Measurements from ENCODE around the gene TARBP2.
"Not testable (repeated sequence)": the region's sequence is repeated elsewhere in the genome, so short reads cannot be mapped to it uniquely, and the experiment has no call there.

The TARBP2 gene

DNA sequence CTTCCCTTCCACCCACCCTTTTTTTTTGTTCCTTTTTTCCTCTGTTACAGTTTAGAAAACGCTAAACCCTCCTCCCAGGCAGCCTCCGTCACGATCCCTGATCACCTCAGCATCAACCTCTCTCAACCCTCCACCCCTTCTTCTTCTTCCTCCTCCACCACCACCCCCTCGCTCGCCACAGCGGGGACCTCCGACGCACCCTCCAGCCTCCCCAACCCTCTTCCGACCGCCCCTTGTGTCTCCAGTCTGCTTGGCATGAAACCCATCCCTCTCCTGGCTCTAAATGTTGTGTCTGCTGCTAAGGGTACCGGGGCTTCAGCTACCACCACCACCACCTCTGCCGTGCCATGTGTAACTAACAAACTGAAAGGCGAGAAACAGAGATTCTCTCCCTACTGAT is 26.3 kb upstream of the TARBP2 start:
- DNase-seq (ENCODE audit: low read depth) = no peak

DNA sequence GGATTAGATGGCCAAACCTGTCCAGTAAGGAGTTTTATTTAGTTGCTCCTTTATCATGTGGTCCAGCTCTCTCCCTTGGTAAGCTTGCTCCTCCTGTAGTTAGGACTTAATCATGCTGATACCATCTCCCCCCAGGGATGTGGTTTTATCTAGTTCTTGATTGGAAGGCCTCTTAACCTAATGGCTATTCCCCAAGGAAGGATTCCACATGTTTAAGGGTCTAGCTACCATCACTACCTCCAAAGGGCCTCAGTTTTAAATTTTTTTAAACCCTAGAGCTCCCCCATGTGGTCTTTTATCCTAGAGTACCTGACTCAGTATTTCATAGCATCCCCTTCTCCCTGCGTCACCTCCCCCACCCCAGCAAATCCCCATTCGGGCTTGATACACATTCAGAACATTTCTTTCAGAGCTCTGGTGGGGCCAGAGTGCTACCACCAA is 24.3 kb upstream of the TARBP2 start:
- no peak for DNase-seq (ENCODE audit: low read depth)

DNA sequence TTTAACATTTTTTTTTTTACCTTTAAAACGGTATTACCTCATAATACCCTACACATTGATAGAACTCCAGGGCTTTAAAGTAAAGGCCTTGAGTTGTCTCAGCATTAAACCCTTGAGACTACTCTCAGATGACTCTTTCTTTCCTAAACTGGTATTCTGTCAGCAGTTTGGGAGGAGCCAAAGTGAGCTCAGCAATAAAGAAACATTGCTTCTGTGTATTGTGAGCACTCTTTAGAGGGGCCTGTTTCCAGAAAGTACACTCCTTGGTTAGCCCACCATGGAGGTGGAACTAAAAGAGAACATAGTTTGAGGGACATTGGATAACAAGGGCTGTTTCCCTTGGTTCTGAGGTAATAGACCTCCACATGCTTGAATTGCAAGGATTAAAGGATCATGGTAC is 22.2 kb upstream of the TARBP2 start:
- DNase-seq (ENCODE audit: low read depth) = no peak

DNA sequence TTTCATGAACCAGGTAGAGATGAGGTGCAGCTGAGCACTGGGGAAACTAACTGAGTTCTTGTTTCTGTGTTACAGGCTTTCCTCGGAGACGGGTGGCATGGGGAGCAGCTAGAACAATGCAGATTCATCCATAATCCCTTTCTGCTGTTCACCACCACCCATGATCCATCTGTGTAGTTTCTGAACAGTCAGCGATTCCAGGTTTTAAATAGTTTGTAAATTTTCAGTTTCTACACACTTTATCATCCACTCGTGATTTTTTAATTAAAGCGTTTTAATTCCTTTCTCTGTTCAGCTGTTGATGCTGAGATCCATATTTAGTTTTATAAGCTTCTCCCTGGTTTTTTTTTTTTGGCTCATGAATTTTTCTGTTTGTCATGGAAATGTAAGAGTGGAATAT is 21.8 kb upstream of the TARBP2 start:
- DNase-seq (ENCODE audit: low read depth) = no peak

DNA sequence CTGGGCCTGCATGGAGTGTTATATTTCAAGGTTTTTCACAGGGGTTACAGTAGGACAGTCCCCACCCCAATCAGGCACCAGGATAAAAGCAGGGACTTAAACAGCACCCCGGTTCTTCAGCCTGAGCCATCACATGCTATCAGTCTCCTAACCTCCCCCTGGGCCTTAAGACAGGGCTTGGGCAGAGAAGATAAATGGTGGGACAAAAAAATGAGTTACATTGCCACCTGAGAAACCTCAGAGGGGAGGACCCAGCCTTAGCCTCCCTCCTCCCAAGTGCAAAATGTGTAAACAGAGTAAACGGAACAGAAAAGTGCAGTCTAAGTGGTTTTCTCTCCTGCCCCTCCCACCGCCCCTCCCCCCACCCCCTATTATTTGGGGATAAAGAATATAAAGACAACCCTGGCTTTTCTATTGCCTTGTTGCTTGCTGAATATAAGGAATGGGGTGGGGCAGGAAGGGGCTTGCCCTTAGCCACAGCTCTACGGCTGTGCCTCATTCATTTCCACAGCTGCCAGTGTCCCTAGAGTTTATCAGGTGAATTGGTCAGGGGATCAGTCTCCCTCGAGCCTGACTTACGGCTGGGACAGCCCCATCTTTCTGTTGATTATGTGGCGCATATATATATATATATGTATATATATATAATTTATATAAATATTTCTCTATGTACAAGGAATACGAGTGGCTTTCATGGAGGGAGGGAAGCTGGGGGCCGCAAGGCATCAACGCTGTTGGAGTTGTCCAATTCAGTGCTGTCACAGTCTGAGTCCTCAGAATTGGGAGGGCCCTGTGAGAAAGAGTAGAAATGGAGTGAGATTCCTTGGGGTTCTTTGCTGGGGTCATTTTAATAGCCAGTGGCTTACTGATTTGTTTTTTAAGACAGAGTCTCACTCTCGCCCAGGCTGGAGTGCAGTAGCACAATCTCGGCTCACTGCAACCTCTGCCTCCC is 20.3 kb upstream of the TARBP2 start:
- no peak for DNase-seq (ENCODE audit: low read depth)

DNA sequence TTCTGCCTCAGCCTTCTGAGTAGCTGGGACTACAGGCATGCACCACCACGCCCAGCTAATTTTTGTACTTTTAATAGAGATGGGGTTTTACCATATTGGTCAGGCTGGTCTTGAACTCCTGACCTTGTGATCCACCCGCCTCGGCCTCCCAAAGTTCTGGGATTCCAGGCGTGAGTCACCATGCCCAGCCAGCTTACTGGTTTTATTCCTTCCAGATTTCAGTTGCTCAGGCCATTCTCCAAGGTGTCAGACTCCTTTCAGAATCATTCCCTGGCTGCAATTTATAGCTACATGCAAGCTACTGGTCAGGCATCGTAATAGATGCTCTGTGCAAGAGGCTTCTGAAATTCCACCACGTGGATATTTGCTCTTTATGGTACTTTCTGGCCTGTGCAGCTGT is 19.6 kb upstream of the TARBP2 start:
- DNase-seq (ENCODE audit: low read depth) = not testable (repeated sequence)

DNA sequence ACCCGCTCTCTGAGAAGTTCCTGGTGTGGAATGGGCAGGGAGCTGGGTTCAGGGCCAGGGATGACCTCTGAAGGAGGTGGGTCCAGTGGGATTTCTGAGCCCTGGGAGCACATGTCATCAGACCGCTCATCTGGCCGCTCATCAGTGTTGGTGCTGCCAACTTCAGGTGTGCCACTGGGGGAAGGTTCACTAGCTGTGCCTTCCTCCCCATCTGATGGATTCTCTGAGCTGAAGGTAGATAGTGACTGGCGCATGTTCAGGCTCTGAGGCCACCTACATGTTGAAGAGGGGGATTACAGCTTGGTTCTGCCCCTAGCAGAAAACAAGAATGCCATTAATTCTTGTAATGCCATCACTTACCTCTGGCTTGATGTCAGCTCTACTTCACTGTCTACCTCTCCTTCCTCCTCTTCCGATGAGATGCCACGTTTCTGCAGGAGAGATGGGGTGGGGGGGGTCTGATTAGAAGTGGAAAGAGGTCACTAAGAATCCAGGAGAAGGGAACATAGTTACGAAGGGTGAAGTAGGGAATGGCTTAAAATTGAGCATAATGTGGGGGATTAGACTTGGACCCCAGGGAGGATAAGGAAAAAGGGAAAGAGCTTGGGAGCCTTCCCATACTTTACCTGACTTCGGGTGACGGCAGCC is 19.0 kb upstream of the TARBP2 start:
- no peak for DNase-seq (ENCODE audit: low read depth)

DNA sequence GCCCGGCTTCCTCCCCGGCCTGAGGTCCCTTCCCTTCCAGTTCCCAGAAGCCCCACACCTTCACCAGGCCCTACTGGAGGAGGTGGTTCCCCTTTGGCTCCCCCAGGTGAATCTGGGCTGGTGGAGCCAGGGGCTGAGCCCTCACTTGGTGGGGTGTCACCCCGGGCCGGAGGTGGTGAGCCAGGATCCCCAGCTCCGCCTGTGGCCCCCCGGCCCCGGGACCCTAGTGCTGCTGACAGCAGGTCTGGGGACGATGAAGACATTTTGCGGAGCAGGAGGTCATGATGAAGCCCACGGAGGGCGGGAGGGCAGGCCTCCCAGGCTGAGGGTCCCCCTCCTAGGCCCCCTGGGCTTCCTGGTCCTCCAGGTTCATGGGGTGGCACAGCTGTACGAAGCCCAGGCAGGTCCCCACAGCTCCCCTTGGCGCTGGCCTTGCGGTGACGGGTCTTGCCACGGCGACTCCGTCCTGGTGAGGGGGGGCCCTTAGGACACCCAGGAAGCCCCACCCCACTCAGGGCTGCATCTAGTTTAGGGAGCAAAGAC is 18.4 kb upstream of the TARBP2 start:
- DNase-seq (ENCODE audit: low read depth) = no peak

DNA sequence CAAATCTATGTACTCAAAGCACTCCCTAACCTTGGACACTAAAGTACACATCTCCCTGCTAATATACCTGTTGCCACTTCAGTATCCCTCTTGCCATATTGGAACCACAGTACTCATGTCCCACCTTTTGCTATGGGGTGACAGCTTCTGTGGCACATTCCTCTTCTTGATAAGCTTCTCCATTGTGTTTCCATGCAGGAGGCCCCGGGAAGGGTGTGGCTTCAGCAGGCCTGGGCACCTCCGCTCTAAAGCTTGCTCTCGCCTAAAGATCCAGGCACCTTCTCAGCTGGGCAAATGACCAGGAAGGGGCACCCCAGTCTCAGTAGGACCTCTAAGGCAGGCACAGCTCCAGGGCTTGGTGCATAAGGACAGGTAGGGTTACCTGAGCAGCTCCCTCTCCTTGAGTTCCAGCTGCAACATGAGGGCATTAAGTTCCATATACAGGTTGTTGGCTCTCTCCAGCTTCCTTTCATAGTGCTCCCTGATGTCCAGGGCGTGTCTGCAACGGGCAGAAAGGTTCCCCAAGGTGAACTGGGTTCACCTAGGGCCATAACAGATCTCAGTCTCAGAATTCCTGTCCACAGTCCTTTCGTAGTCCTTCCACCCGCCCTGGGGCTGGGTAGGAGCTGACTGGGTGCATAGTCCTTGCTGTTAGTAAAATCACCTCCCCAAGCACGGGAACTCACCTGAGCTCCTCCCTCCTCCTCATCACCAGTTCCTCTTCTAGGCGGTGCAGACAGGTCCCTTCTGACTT is 17.7 kb upstream of the TARBP2 start:
- DNase-seq (ENCODE audit: low read depth) = no peak

DNA sequence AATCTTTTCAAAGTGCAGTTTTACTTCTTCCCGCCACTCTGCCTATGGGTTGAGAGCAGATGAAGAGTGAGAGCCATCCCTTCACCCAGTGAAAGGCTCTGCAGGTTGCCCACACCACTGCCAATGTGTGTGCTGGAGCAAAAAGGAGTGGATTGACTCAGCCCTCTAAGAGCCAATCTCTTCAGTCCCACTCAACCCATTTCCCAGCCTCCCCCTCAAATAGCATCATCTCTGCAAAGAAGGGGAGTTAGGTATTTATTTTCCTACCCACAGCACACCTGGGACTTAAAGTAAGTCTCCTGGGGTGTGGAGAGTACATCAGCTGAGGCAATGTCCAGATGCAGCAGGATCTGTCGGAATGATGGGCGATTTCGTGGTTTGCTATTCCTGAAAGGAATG is 17.1 kb upstream of the TARBP2 start:
- no peak for DNase-seq (ENCODE audit: low read depth)

DNA sequence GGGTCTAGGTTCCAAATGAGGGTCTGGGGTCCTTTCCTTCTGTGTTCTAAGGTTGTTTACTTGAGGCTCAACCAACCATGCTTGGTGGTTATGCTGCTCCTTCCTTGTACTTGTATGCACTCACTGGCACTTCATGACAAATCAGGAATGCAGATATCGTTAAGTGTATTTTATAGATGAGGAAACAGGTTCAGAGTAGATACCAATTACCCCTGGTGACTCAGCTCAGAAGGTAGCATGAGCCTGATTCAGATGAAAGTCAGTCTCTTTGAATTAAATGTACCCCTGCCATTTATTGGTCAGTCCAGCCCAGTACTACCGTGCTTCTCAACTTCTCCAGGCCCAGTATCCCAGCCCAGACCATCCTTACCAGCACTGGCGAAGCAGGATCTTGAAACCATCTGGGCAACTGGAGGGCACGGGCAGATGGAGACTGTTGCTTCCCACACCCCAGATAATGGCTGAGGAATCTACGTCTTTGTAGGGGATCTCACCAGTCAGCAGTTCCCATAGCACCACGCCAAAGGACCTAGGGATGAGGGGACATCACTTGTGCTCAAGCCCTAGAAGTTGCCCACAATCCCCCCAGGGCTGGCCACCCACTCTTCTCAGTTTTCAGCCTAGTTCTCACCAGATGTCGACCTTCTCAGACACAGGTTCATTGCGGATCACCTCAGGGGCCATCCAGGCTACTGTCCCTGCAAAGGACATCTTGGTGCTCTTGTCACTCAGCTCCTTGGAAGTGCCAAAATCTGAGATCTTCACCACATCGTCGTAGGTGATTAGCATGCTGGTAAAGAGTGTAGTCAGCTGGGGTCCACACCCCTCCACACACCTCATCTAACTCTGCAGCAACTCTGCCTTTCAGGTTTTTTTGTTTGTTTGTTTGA is 16.2 kb upstream of the TARBP2 start:
- DNase-seq (ENCODE audit: low read depth) = no peak

DNA sequence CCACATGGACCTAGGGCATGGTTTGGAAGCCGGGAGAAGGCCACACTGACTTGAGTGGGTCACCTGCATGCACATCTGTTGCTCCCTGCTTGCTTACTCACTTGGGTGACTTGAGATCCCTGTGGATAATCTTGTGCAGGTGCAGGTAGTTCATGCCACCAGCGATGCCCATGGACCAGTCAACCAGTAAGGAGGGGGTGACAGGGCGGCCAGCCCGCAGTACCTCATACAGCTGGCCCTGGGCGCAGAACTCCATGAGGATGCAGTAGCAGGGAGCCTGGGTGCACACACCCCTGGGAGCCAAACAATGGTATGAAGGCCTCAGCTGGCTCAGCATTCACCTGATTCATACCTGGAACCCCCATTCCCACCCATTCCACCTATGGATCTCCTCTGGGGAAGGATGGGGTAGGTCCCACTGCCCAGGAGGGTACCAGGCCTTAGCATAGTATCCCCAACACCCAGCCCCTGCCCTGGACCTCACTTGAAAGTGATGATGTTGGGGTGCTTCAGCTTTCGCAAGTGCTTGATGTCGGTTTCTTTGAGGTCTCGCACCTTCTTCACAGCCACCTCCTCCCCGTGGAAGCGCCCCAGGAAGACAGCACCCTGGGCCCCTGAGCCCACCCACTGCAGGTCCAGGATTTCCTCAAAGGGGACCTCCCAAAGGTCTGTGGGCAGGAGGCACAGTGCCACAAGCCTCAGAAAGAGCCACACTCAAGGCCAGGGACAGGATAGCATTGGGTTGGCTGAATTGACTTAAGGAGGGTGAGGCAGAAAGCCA is 14.9 kb upstream of the TARBP2 start:
- no peak for DNase-seq (ENCODE audit: low read depth)

DNA sequence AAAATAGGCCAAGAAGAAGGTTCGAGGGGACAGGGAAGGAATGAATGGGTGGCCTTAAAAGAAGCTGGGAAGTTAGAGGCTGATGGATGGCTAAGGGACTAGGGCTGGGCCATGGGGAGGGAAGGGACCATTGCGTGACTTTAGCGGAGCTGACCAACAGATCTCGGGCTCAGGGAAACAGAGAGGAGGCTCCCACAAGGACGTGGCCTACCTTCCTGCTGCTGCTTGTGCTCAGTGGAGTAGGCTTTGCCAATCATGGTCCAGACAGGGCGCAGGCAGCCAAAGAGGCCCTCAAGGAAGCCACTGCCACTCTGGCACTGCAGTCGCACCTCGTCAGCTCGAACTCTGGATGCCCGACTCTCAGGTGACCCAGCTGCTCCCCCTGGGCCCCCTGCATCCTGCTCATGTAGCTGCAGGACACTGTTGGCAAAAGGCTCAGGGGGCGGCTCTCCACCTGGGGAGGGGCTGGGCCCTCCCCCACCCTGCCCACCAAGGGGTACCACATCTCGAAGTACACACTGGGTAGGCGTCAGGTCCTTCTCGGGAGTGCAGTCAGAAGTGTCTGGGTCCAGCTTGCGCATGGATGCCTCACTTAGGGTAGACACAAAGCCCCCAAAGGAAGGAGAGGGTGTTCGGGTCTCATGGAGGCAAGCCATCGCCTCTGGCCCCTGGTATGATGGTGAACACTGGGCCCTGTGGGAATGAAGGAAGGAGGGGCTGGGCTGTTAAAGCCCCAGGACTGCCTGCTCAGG is 14.2 kb upstream of the TARBP2 start:
- no peak for DNase-seq (ENCODE audit: low read depth)

DNA sequence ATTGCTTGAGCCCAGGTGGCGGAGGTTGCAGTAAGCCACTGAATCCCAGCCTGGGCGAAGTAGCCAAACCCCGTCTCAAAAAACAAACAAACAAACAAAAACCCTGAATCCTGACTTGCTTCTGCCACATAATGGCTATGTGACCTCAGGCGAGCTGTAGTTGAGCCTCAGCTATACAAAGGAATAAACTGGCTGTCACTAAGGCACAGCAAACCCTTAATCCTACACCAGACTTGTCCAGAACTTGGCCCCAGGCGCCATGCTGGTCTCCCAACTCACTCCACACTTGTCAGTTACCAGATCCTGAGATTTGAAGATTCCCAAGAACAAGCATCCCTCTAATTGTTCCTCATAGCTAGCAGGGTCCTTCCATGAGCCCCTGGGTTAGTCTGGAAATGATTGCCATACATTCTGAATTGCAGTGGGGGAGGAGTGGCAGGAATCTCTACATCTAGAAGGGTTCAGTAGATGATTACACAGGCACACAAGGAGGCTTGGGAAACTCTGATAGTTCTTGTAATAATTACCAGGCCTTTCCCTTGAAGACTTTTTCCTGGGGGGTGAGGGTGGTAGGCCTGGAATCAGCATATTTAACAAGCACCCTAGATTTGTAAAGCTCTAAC is 11.7 kb upstream of the TARBP2 start:
- no peak for DNase-seq (ENCODE audit: low read depth)

DNA sequence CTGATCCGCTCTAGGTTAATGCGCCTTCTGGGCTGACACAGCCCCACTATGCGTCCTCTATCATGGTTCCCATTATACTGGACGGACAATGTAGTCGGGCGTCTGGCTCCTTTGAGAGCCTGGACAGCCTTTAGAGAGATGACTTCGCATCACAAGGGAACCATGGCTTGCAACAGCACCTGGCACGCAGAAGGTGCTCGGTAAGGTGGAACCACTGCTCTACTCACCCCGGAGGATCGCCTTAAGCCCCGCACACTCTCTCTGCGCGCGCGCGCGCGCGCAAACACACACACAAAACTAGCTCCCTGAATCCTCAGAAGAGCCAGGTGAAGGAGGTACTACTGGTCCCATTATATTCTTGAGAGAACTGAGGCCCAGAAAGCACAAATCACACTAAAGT is 8.9 kb upstream of the TARBP2 start:
- DNase-seq (ENCODE audit: low read depth) = no peak

DNA sequence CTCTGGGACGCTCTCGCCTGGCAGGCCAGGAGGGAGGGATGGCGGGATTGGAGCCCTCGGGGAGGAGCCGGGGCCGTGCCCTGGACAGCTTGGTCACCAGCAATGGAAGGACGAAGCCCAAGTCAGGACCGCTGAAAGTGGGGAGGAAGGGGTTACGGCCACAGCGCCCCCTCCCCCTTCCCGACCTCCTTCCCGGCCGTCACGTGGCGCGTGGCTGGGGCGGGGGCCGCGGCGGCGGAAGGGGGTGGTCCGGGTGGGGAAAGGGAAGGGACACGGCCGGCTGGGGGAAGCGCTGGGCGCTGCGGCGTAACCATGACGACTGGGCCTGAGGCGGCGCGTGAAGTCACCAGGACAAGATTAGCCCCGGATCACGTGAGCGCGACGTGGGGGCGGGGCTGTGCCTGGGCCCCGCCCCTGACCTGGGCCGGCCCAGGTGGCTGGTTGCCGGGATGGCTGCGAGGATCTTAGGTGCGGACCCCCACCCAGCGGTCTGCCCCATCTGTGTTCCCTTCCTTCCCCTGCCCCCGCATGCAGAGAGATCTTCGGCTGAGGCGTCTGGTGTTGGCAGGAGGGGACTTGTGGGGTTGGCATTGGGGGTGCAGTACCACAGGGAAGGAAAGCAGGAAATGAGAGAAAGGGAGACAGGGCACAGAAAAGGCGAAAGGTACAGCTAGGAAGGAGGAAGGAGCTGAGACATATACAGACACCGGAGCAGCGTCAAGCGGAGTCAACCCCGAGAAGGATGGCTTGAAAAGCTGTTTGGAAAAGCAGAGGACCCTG is 8.1 kb upstream of the TARBP2 start:
- DNase-seq (ENCODE audit: low read depth) = peak; percentile 80

DNA sequence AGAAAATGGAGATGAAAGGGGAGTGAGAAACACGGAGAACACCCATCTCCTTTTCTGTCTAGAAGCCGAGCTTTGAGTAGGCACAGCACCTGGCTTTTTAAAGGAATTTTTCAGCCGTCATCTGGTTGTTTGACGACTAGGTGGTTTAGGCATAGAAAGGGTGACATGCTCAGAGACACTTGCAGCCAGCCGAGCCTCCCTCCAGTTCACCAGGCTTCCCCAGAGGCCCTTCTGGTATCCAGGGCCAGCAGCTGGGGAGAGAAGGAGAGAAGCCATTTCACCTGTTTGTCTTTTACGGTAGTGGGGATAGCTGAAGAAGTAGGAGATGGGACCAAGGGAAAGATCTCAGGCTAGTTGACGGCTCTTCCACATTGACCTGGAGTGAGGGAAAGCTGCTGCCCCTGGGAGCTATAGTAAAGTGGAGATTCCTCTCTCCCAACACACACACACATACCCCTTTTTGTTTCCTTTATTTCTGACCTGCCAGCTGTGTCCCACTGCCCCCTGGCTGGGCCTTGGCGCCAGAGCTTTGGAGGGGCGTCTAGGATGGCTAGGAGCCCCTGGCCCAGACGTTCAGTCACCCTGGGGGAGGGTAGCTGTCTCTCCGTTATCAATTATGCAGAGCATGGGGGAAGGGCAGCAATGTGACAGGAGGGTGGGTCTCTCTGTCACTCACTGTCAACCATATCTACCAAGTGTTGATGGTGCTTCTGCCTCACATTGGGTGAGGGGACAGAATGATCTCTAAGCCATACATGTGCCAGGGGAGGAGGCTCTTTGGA is 7.3 kb upstream of the TARBP2 start:
- no peak for DNase-seq (ENCODE audit: low read depth)

All from T follicular helper cell (primary cell).